Muscle layer of duodenum (tissue), 2 donors: Measurements from ENCODE around the gene GPR107.

Experiments
- H3K27ac ChIP-seq: one replicate; pipeline ENCODE4 v1.7.0; 2013; ENCODE audit warnings: mild to moderate bottlenecking, low read length
- H3K27me3 ChIP-seq: one replicate; pipeline ENCODE4 v1.7.0; 2013; ENCODE audit warnings: low read depth, mild to moderate bottlenecking, control low read depth, low read length
- H3K36me3 ChIP-seq, 2 donors: one replicate each; pipeline ENCODE4 v1.7.0; 2013; ENCODE audit warnings: low read length in 2 of 2, control low read depth in 1 of 2, mild to moderate bottlenecking in 1 of 2; ENCODE audit not compliant: insufficient read depth in 2 of 2, control insufficient read depth in 1 of 2
- H3K4me1 ChIP-seq, 2 donors: one replicate each; pipeline ENCODE4 v1.7.0; 2013; ENCODE audit warnings: low read length in 2 of 2, mild to moderate bottlenecking in 2 of 2, control low read depth in 1 of 2, moderate library complexity in 1 of 2; ENCODE audit not compliant: insufficient read depth in 2 of 2, control insufficient read depth in 1 of 2
- H3K4me3 ChIP-seq, 2 donors: one replicate each; pipeline ENCODE4 v1.7.0; 2013; ENCODE audit warnings: low read length in 2 of 2, low read depth in 1 of 2, mild to moderate bottlenecking in 1 of 2
- H3K9me3 ChIP-seq, 2 donors: one replicate each; pipeline ENCODE4 v1.7.0; 2013; ENCODE audit warnings: low read length in 2 of 2, control low read depth in 1 of 2, mild to moderate bottlenecking in 1 of 2; ENCODE audit not compliant: control insufficient read depth in 1 of 2
- donor health status: healthy.

Gene GPR107

DNA sequence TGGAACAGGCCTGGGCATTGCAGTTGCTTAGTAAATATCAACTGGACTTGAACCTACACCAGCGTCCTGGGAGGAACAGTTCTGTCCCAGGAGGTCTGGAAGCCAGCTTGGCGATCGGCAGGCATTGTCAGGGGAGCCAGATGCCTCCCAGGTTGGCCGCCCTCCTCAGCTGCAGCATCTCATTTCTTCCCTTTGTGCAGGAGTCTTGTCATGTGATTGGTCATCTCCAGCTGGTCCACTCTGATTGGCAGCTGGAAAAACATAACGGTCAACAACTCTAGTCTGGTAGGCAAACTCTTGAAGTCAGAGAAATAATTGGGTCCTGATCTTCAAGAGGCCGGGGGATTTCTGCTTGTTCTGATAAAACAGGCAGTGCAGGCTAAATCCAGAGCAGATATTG lies 88.9 kb downstream of the GPR107 start:
- H3K27me3 ChIP-seq: no peaks in the 10 kb centered on the region
- H3K4me1 ChIP-seq: peaks cover 16 to 29% of the 10 kb centered on the region in 2 donors
- no peak overlapping the region for H3K27ac ChIP-seq
- H3K36me3 ChIP-seq: no peaks in the 10 kb centered on the region
- H3K4me3 ChIP-seq: no peak overlapping the region
- no peaks in the 10 kb centered on the region for H3K9me3 ChIP-seq

DNA sequence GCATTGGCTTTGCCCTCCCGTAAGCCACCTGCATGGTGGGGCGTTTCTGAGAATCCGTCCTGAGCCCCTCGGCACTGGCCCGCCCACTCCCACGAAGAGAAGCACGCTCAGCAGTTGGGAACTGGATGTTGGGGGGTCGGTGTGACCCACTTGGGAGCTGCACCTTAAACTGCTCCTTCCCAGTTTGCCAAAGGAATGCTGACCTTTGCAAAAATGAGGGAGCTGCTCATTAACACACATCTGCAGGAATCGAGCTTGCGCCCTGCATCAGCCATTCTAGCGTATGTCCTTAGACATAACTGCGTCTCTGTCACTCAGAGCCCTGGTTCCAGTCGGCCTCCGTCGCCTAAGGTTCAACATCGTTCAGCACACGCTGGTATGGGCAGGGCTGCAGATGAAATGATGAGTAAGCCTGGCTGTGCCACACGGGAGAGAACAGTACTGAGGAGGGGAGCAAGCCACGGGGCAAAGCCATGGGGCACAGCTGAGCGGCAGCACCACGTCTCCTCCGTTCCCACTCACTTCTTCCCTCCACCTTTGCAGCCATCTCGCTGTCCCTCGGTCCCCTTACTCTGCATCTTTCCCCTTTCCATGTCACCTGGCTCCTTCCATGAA lies 89.7 kb downstream of the GPR107 start:
- H3K27ac ChIP-seq: no peak overlapping the region

DNA sequence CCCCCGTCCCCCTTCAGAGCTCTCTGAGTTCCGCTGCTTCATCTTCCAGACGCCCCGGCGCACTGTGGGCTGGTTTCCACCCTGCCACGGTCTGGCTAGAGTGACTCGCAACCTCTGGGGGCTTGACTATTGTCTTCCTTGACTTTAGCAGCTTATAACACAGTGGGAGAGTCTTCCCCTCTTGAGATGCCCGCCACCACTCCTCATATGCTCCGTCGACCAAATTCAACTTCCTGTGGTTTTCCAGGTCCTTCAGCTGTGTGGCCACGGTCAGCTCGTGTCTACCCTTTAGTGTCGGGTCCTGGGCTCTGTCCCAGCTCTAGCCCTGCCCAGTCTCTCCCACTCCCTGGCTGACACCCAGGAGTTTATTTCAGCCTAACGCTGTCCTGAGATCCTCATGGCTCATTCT lies 90.3 kb downstream of the GPR107 start:
- Histone ChIP-seq H3K9me3 (no peaks in the 10 kb centered on the region), H3K27me3 (no peaks in the 10 kb centered on the region), H3K4me3 (no peak overlapping the region), H3K36me3 (no peaks in the 10 kb centered on the region), H3K4me1 (peaks cover 13 to 21% of the 10 kb centered on the region in 2 donors), H3K27ac (no peak overlapping the region)

More for the DNA sequence above, 89.7 kb downstream of the GPR107 start:
- Histone ChIP-seq H3K36me3 (no peaks in the 10 kb centered on the region), H3K4me3 (no peak overlapping the region), H3K4me1 (peaks cover 13 to 24% of the 10 kb centered on the region in 2 donors), H3K9me3 (no peaks in the 10 kb centered on the region), H3K27me3 (no peaks in the 10 kb centered on the region)

DNA sequence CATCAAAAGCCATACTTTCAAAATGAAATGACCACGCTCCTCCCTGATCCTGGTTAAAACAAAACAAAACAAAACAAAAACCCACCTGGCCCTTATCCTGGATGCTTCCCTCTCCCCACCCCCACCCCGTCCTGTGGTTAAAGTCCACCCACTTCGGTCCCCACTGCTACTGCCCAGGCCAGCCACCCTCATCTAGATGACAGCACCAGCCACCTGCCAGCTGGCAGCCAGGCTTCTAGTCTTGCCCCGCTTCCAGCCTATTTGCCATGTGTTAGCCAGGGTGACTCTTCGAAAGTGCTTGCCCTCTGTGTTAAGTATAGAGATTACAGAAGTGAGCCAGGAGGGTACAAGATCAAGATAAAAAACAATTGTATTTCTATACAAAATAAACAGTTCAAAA lies 91.0 kb downstream of the GPR107 start:
- Histone ChIP-seq H3K4me1 (peaks cover 8 to 15% of the 10 kb centered on the region in 2 donors), H3K9me3 (no peaks in the 10 kb centered on the region), H3K27me3 (no peaks in the 10 kb centered on the region), H3K27ac (no peak overlapping the region), H3K36me3 (no peaks in the 10 kb centered on the region), H3K4me3 (no peak overlapping the region)

DNA sequence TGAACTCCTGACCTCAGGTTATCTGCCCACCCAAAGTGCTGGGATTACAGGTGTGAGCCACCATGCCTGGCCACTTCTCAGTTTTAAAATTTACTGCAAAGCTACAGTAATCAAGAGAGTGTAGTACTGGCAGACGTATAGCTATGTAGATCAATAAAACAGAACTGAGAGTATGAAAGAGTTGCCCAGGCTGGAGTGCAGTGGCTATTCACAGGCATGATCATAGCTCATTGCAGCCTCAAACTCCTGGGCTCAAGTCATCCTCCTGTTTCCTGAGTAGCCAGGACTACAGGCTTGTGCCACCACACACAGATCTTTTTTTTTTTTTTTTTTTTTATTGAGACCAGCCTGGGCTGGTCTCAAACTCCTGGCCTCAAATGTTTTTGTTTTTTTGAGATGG lies 92.0 kb downstream of the GPR107 start:
- H3K4me3 ChIP-seq: no peak overlapping the region
- no peaks in the 10 kb centered on the region for H3K36me3 ChIP-seq
- H3K27ac ChIP-seq: no peak overlapping the region
- H3K9me3 ChIP-seq: no peaks in the 10 kb centered on the region
- H3K4me1 ChIP-seq: peaks cover 8 to 13% of the 10 kb centered on the region in 2 donors
- H3K27me3 ChIP-seq: no peaks in the 10 kb centered on the region

DNA sequence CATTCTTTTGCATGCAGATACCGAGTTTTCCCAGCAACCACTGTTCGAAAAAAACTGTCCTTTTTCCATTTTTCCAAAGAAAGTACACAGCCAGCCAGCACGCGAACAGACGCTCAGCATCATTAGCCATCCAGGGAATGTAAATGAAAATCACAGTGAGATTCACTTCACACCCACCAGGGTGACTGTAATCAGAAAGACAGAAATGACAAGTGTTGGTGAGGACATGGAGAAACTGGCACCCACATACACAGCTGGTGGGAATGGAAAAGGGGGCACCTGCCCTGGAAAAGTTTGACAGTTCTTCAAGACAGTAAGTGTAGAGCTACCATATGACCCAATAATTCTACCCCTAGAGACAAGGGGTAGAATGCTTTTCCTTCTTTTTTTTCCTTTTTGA lies 93.5 kb downstream of the GPR107 start:
- Histone ChIP-seq H3K36me3 (no peaks in the 10 kb centered on the region), H3K9me3 (no peaks in the 10 kb centered on the region), H3K4me3 (no peak overlapping the region), H3K27me3 (no peaks in the 10 kb centered on the region), H3K4me1 (peaks cover 8 to 13% of the 10 kb centered on the region in 2 donors), H3K27ac (no peak overlapping the region)

DNA sequence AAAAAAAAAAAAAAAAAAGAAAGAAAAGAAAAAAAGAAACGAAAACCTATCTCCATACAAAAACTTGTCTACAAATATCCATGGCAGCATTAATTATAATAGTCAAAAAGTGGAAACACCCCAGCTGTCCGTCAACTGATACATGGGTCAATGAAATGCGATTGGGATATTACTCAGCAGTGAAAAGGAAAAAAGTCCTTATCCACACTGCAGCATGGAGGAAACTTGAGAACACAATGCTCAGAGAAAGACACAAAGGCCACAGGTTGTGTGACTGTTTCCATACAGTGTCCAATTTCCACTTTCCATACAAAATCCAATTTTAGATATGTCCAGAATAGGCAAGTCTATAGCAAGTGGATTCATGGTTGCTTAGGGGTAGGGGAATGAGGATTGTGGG lies 94.2 kb downstream of the GPR107 start:
- Histone ChIP-seq H3K4me3 (no peak overlapping the region), H3K27ac (no peak overlapping the region), H3K27me3 (no peaks in the 10 kb centered on the region), H3K36me3 (no peaks in the 10 kb centered on the region), H3K4me1 (peaks cover 8 to 13% of the 10 kb centered on the region in 2 donors), H3K9me3 (no peaks in the 10 kb centered on the region)

DNA sequence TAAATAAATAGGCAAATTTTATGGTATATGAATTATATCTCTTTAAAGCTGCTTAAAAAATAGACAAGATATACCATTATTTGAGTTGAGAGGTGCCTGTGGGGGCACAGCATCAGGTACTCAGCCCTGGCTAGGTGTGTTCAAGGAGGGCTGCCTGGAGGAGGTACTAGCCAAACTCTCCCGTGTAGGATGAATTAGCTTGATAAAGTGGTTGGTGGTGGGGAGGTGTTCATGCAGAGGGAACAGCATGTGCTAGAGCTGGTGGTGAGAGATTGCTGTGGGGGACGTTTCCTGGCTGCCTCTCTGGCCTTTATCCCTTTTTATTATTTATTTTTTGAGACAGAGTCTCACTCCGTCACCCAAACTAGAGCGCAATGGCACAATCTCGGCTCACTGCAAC lies 95.3 kb downstream of the GPR107 start:
- Histone ChIP-seq H3K4me3 (no peak overlapping the region), H3K4me1 (peaks cover under 1 to 5% of the 10 kb centered on the region in 2 donors), H3K27ac (no peak overlapping the region), H3K9me3 (no peaks in the 10 kb centered on the region), H3K36me3 (no peaks in the 10 kb centered on the region), H3K27me3 (no peaks in the 10 kb centered on the region)

DNA sequence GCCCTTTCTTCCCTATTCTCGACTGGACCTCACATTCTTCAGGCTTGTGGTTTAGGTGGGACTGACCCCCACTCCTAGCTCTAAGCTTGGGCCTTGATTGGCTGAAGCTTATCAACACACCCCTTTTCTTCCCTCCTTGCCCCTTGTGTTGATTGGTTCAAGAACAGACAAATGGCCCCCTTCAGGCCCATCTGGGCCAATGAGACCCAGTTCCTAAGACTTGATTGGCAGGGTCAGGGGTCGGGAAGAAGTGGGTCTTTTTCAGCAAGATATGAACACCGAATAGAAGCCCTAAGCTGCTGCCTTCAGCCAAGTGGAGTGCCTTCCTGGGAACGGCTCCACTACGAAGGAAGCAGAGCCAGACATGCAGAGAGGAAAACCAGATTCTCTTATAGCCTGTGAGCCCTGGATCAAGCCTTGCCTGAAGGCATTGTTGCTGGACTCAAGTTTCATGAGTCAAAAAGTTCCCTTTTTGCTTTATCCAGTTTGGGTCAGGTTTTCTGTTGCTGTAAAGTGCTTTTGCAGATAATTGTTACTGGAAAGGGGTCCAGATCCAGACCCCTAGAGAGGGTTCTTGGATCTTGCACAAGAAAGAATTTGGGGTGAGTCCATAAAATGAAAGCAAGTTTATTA lies 96.1 kb downstream of the GPR107 start:
- no peaks in the 10 kb centered on the region for H3K36me3 ChIP-seq
- no peaks in the 10 kb centered on the region for H3K9me3 ChIP-seq
- peaks cover 0 to under 1% of the 10 kb centered on the region in 2 donors for H3K4me1 ChIP-seq
- H3K4me3 ChIP-seq: no peak overlapping the region
- H3K27ac ChIP-seq: no peak overlapping the region
- no peaks in the 10 kb centered on the region for H3K27me3 ChIP-seq

DNA sequence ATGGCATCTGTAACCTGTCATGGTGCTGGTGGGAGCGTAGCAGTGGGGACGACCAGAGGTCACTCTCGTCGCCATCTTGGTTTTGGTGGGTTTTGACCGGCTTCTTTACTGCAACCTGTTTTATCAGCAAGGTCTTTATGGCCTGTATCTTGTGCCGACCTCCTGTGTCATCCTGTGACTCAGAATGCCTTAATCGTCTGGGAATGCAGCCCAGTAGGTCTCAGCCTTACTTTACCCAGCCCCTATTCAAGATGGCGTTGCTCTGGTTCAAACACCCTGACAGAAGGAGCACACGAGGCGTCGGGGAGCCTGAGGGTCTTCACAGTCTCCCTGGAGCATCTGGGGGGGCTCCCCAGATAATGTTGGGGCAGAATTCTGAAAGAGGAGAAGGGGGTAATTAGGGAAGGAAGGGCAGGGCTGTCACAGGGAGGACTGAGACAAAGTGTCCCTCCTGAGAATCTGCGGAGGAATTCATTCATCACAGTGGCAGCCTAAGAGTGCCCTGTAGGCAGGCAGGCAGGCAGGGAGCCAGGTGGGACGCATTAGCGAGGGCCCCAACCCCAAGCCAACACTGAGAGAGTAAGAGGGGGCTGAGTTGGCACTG lies 97.2 kb downstream of the GPR107 start:
- no peaks in the 10 kb centered on the region for H3K36me3 ChIP-seq
- H3K4me3 ChIP-seq: no peak overlapping the region
- H3K4me1 ChIP-seq: no peaks in the 10 kb centered on the region
- no peak overlapping the region for H3K27ac ChIP-seq
- no peaks in the 10 kb centered on the region for H3K27me3 ChIP-seq
- H3K9me3 ChIP-seq: no peaks in the 10 kb centered on the region

DNA sequence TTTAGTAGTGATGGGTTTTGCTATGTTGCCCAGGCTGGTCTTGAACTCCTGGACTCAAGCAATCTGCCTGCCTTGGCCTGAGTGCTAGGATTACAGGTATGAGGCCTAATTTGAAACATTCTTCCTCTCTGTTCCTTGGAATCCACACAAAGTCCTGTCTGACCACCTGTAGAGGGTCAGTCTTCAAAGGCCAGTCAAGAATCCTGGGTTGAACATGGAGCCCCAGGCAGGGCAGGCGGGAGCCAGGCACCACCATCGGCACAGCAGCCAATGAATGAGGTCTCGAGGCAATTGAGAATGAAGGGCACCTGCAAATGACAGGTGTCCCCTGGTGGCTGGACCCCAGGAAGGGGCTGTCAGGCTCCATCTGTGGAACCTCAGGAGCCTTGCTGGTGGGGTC lies 101.1 kb downstream of the GPR107 start:
- H3K9me3 ChIP-seq: no peaks in the 10 kb centered on the region
- H3K36me3 ChIP-seq: no peaks in the 10 kb centered on the region
- H3K4me3 ChIP-seq: no peak overlapping the region
- H3K27ac ChIP-seq: no peak overlapping the region
- H3K4me1 ChIP-seq: no peaks in the 10 kb centered on the region
- H3K27me3 ChIP-seq: no peaks in the 10 kb centered on the region
